Measurements from ENCODE around the gene ZNF17.
A peak's percentile ranks its signal among the peaks of the same experiment; 100 is the strongest.
"Not testable (repeated sequence)": the region's sequence is repeated elsewhere in the genome, so short reads cannot be mapped to it uniquely, and the experiment has no call there.

The ZNF17 gene

GRCh38 chr19:57410877-57411671 is at the start of gene ZNF17:
TSS of gene ZNF17 (plus strand) at chr19:57411161. CDS start at chr19:57413616, 2,455 bp downstream.
- DNase-seq (ENCODE audit: low spot score): peak; percentile 95

GRCh38 chr19:57362419-57362818 is 48.5 kb upstream of the ZNF17 start:
- DNase-seq (ENCODE audit: low spot score): no peak

- DNase-seq (ENCODE audit: low spot score): peak; percentile 99
Measured at GRCh38 chr19:57362997-57363687, 47.8 kb upstream of the ZNF17 start, which contains the start of the genes TRAPPC2B and ZNF547. TSS of gene TRAPPC2B (plus strand) at chr19:57363551. CDS start at chr19:57364834, 1,283 bp downstream. TSS of gene ZNF547 (plus strand) at chr19:57363551. CDS start at chr19:57368556, 5,005 bp downstream.

- DNase-seq (ENCODE audit: low spot score): no peak
Measured at GRCh38 chr19:57363688-57364181, 47.2 kb upstream of the ZNF17 start.

GRCh38 chr19:57366776-57367175 is 44.2 kb upstream of the ZNF17 start:
- no peak for DNase-seq (ENCODE audit: low spot score)

- no peak for DNase-seq (ENCODE audit: low spot score)
Measured at GRCh38 chr19:57374179-57374578, 36.8 kb upstream of the ZNF17 start.

- DNase-seq (ENCODE audit: low spot score): not testable (repeated sequence)
Measured at GRCh38 chr19:57374647-57375046, 36.3 kb upstream of the ZNF17 start.

GRCh38 chr19:57376151-57376550 is 34.8 kb upstream of the ZNF17 start:
- no peak for DNase-seq (ENCODE audit: low spot score)

GRCh38 chr19:57377498-57378146 is 33.3 kb upstream of the ZNF17 start:
- DNase-seq (ENCODE audit: low spot score): no peak

GRCh38 chr19:57380923-57381322 is 30.0 kb upstream of the ZNF17 start:
- no peak for DNase-seq (ENCODE audit: low spot score)

GRCh38 chr19:57382806-57383488 is 28.0 kb upstream of the ZNF17 start:
- DNase-seq (ENCODE audit: low spot score): no peak

- no peak for DNase-seq (ENCODE audit: low spot score)
Measured at GRCh38 chr19:57389194-57389729, 21.7 kb upstream of the ZNF17 start.

- DNase-seq (ENCODE audit: low spot score): peak; percentile 98
Measured at GRCh38 chr19:57389730-57390598, 21.0 kb upstream of the ZNF17 start, which contains the start of gene ZNF548. TSS of gene ZNF548 (plus strand) at chr19:57389854. CDS start at chr19:57390100, 246 bp downstream.

GRCh38 chr19:57395710-57396109 is 15.3 kb upstream of the ZNF17 start:
- DNase-seq (ENCODE audit: low spot score): no peak

- no peak for DNase-seq (ENCODE audit: low spot score)
Measured at GRCh38 chr19:57398868-57399267, 12.1 kb upstream of the ZNF17 start.

- no peak for DNase-seq (ENCODE audit: low spot score)
Measured at GRCh38 chr19:57403737-57404563, 7.0 kb upstream of the ZNF17 start.

- DNase-seq (ENCODE audit: low spot score): no peak
Measured at GRCh38 chr19:57406516-57407123, 4.3 kb upstream of the ZNF17 start.

GRCh38 chr19:57419439-57419838 is 8.5 kb downstream of the ZNF17 start:
- DNase-seq (ENCODE audit: low spot score): no peak

- DNase-seq (ENCODE audit: low spot score): no peak
Measured at GRCh38 chr19:57421037-57421436, 10.1 kb downstream of the ZNF17 start.
